Stimulated activated CD4-positive, alpha-beta T cell treated with anti-CD3 and anti-CD28 coated beads, Interleukin-2, amount 100 ng/mL, for 4 hours (primary cell): Measurements from ENCODE around the gene ILKAP.

Experiments
- DNase-seq: peaks from one replicate; pipeline ENCODE4 v3.0.0-alpha.2; 2020; ENCODE audit warnings: low read depth

The ILKAP gene, protein sequence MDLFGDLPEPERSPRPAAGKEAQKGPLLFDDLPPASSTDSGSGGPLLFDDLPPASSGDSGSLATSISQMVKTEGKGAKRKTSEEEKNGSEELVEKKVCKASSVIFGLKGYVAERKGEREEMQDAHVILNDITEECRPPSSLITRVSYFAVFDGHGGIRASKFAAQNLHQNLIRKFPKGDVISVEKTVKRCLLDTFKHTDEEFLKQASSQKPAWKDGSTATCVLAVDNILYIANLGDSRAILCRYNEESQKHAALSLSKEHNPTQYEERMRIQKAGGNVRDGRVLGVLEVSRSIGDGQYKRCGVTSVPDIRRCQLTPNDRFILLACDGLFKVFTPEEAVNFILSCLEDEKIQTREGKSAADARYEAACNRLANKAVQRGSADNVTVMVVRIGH

DNA sequence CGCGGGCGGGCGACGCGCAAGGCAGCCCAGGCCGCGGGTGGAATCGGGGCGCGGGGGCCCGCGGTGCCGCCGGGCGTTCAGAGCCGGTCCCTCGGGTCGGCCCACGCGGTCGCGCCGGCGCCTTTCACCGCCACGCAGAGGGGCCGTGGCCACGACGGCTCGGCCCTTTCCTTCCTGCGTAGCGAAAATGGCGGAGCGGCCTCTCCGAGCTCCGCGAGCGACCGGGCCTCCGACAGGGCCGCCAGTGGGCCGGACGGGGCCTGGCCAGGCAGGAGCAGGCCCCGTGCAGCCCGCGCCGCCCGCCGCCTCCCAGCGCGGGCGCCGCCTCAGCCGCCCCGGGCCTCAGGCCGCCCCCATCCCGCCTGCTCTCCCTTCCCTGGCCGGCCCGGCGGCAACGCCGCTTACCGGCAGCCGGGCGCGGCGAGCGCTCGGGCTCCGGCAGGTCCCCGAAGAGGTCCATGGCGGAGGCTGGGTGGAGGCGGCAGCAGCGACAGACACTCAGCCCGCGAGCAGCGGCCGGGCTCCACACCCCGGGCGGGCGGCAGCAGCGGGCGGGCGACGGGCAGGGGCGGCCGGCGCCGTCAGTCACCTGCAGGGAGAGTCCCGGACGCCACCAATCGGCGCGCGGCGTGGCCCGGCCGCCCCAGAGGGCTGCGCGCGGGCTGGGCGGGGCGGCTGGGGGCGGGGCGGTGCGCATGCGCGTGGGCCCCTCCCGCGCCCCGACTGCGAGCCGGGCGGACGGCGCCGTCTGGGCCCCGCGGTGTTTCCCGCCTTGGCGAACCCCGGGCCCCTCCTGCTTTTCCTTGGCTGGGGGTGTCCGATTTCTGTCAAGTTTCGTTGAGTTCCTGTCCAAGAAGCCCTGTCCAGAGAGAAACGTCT lies at the start of gene ILKAP:
Gene ILKAP, minus strand, starts transcription at position 602 of the 879 bp plus-strand sequence. Its CDS starts 142 bp downstream, at position 460.
- DNase-seq = peak; percentile 85

DNA sequence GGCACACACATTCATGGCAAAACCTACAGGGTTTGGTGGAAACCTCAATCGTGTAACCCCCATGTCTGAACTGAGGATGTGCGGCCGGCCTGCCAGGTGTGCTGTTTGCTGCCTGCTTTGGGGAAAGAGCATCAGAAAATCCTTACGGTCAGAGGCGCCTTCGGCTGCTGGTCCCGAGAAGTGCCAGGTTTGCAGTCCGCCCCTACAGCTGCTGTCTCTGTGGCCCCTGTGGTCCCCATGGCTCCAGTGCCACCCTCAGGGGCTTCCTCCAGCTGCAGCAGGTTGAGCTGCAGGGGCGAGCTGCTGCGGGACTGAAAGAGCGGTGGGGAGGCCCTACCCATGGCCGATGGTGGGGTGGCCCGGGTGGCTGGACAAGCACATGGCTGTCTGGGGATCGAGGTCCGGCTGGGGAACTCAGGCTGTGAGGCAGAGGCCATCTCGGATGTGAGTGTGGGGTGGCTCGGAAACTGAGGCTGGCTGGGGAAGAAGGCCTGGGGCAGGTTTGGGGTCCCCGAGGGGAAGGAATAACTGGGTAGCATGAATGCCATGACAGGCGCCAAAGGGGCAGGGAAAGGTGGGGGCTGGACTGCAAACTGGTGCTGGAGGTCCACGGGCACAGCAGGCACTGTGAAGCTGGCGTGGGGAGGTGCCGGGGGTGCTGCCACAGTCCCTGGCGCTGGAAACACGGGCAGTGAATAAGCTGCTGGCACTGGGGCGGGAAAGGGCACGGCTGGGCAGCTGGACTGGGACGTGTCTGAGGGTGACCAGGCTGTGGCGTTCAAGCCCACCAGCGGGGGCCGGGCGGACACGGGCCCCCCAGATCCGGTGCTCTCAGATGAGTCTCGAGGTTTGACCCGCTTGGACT lies 49.5 kb upstream of the ILKAP start:
- DNase-seq = no peak

DNA sequence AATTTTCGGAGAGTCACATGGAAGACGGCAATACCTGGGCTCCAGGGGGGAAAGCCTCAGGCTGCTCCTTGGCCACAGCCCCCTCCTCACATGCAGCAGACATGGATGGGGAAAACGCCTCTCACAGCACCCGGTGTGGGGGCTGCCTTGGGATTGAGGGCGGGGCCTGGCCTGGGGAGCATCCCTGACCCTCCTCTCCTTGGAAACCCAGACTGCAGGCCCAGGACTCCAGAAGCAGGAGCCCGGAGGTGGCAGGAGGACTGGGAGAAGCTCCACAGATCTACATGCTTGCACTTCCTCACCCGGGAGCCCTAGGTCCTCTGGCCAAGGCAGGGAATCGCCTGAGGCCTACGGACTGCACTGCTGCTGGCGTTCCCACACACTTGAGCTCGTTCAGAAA lies 48.5 kb upstream of the ILKAP start:
- no peak for DNase-seq

DNA sequence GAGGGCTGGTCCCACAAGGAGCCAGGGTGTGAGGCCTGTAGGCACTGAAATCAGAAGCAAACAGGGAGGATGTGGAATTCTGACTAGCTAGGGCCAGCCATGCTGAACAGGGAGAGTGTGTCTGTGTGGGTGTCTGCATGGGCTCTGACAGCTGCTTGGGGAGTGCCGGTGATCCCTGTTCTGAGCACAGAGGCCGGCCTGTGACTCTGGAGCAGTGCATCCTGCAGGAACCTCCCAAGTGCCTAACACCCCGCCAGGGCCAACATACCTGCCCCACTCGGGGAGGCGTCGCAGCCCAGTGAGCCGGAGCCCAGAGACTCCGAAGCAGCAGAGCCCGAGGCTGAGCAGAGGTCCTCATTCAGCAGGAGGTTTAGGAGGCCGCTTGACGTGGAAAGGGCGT lies 47.8 kb upstream of the ILKAP start:
- DNase-seq = no peak

DNA sequence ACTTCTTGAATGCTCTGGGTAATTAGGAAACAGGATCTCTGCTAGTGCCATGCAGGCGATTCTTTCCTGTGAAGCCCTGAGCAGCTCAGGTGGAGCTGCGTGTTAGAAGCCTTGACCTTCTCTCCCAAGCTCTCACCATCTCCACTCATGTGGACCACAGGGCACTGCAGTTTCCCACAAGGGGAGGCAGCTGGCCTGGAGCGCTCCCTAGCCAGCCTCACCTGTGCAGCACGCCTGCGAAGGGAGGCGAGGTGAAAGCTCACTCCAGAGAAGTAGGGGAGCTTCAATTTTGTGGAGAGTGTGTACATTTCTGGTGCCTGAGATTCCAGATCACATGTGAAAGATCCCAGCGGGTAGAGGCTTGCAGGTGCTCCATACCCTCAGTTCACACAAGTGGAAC lies 47.4 kb upstream of the ILKAP start:
- no peak for DNase-seq

DNA sequence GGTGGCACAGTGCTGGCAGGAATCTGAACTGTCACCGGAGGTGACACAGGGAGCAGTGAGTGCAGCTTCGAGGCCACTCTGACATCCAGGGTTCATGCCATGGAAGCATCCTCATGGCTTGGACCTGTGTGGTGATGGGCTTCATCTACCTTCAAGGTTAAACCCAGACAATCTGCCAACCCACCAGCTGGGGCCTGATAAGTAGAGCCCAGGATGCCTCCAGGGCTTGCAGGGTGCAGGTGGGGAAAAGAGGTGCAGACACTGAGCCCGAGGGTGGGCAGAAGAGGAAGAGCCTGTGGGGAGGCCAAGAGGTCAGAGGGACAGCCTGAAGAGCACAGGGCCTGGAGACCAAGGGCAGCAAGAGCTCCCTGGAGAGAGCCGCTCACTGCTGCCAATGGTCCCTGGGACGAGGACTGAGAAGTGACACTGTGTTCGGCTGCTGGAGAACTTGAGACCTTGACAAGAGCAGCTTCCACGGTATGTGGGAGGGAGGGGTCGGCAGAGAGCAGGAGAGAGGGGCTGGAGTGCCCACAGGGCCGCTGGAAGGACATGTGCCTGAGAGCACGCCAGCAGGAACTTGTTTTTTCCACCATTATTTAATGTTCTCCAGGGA lies 44.5 kb upstream of the ILKAP start:
- DNase-seq = no peak

DNA sequence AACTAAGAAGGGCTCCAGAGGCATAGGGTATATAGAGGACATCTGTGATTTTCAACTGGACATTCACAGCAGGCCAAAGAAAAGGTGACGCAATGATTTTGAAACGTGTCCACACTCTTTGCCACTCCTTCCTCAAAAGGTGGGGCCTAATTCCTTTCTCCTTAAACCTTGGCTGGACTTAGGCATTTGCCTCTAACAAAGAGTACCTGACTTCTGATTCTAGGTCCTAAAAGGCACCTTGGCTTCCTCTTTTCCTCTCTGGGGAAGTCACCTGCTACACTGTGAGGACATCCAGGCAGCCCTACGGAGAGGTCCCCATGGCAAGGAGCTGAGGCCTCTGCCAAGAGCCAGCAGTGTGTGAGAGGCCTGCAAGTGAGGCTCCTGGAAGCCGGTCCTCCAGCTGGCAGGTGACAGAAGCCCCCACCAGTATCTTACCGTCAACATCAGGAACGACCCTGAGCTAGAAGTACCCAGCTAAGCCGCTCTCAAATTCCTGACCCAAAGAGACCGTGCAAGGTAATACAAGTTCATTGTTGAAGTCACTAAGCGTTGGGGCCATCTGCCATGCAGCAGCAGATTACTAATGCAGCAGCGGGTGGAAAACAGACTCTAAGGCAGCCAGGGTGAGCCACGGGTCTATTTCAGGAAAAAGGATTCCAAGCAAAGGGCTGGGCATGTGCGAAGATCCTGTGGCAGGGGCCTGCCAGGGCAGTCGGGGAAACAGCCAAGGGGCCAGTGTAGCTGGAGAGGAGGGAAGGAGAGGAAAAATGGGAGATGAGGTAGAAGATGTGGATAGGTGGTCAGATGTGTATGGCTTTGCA lies 43.7 kb upstream of the ILKAP start:
- no peak for DNase-seq

DNA sequence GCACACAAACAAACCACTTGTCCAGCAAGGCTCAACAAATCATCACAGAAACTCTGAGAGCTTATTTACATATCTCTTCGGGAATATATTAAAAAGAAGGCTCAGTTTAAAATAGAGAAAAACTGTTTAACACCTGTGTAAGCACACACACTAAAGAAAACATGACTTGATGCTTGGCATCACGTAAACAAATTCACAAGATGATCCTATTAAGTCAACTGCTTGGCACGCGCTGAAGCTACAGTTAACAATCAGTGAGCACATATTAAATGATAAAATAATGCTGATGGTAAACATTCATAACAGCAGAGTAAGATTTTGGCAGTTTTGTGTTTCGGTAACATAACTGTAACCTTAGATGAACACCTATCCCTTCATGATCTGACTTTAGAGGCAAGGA lies 40.7 kb upstream of the ILKAP start:
- no peak for DNase-seq

DNA sequence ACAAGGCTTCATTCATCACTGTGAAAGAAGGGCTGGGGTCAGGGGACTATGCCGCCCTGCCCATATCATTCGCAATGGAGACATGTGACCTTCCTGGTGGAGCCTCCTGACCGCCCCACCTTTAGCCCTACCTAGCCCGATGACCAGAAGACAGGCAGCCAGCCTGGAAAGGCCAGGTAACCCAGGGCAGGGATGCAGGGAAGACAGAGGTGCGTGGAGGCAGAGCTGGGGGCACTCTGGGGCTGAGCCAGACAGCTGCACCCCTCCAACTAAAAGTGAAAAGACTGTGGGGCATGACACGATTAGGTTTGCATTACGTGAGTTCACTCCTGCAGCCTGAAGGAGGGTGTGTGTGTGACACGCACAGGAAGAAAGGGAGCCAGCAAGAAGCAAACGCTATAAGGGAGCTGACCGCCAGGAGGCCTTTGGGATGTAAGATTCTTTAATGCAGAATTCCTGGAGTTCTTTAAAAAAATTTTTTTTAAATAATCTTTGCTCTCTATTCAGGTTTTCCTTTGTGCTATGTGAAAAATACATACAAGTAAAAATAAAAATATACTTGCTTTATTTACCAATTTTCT lies 40.1 kb upstream of the ILKAP start:
- DNase-seq = no peak

DNA sequence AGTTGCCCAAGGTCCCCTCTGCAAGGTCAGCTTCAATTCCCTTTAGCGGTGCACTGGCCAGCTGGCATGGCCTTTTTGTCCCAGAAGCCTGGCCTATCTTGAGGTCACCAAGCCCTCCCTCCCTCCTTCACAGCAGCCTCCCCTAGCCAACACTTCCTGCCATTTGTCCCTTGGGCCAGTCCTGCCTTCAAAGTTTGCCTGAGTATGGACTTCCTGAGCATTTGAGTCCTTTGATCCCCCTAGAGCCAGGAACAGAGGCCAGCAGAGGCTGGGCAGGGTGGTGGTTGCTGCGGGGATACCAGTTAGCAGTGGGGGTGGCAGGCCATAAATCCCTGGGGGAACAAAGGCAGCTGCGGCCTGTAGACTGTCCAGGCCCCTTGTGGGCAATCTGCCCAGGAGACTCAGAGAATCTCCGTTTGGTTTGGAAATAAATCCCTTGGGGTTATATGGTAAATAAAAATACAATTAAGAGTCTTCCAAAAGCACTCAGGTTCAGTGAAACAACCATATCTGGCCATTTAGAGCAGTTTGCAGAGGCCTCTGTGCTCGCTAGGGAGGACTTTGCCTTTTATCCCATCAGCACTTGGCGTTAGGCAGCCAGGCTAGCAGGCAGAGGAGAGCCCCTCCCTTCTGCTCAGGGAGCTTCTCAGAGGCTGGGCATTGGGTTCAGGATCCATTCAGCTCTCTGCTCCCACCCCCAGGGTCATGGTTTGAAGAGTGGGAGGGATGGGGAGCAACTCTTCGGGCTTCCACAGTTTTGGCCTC lies 39.4 kb upstream of the ILKAP start:
- no peak for DNase-seq

DNA sequence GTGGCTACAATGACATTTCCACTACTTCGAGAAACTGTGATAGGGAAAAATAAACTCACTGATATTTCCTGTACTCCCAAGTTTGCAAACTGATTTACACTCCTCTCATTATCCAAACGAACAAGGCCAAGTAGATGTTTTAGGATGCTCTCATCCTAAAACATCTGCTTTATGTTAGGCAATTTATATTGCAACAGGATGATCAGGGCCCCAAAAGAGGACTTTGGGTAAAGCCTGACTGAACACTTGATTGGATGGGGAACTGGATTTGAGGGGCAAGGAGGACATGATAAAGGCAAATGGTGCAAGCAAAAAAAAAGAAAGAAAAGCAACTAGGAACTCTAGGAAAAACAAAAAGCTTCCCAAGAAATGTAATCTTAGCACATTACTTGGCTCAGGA lies 38.5 kb upstream of the ILKAP start:
- DNase-seq = no peak

DNA sequence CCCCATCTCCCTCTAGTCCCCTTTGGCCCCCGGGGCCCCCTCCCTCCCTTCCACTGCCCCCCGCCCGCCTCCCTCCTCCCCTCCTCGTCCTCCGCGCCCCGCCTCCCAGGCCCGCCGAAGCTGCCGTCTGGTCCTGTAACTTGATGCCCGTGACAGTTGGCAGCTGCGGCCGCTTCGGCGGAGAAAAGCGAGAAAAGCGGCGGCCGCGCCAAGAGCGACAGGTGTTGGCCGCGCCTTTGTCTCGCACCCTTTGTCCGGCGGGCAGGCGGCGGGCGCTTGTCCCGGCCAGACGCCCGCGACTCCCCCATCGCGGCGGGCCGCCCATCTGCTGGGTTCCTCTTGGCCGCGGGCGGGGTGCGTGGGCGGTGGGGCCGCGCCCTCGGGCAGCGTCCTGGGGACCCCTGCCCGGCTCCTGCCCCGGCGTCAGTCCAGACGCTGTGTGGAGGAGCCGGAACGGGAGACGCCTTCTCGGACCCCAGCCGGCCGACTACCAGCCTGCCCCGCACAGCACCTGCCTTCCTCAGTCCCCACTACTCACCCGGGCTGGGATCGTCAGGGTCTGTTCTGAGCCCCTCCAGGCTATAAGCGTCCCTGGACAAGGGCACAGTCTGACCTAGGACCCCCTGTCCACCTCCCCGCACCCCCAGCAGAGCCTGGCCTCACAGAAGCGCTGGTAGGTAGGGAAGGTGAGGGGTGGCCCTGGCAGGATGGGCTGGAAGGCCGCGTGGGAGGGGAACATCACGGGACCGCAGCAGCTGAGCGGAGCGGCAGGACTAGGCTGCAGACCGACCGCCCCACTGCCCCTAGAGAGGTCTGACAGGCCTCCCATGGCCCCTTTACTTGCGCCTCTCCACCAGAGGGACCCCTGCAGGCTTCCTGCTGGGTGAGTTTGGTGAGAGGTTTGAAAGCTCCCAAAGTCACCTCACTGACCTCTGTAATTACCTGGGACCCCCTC lies 37.5 kb upstream of the ILKAP start:
- no peak for DNase-seq

DNA sequence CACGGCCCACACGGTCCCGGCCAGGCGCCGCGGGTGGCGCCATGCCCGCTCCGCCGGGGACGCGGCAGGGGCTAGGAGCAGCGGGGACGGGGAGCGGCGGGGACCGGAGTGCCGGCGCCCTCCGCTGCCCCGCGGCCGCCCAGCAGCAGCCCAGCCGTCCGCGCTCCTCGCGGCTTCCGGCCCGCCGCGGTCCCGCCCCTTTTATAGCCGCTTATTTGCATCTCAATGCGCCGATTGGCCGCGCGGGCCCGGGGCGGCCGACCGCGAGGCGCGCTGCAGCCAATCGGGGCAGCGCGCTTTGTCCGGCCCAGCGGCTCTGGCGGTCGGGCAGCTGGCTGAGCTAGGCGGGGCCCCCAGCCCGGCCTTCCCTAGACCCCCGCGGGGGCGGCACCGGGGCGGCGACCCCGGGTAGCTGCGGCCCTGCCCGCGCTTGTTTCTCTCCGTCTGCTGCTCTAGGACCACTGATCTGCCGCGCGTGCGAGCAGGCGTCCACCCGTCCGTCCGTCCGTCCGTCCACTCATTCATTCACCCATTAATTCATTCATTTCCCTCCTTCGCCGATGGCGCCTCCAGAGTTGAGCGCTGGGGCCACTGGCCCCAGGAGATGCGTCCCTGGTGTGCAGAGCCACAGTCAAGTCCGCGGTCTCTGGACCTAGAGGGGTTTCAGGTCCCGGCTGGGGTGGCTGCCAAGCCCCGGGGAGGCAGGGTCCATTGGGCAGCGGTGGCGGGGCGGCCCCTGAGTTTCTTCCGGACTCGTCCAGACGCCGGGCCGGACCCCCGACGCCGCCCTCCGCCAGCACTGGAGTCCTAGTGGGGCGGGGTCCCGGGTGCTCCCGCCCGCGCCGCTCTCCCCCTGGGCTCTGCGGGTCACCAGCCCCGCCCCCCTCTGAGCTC lies 36.6 kb upstream of the ILKAP start, which contains the start of gene HES6:
Gene HES6, minus strand, starts transcription at position 176 of the 894 bp plus-strand sequence. Its CDS starts 133 bp downstream, at position 43.
- peak; percentile 50 for DNase-seq

DNA sequence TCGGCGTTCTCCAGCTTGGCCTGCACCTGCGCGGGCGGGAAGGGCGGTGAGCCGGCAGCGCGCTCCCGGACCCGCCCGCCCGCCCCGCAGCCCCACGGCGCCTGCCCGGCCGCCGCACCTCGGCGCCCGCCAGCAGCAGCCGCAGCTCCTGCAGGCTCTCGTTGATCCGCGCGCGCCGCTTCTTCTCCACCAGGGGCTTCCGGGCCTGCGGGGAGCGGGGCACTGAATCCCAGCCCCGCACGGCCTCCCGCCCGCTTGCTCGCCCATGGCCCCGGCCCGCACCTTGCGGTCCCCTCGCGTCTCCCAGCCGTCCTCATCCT lies 36.0 kb upstream of the ILKAP start:
- DNase-seq = no peak

DNA sequence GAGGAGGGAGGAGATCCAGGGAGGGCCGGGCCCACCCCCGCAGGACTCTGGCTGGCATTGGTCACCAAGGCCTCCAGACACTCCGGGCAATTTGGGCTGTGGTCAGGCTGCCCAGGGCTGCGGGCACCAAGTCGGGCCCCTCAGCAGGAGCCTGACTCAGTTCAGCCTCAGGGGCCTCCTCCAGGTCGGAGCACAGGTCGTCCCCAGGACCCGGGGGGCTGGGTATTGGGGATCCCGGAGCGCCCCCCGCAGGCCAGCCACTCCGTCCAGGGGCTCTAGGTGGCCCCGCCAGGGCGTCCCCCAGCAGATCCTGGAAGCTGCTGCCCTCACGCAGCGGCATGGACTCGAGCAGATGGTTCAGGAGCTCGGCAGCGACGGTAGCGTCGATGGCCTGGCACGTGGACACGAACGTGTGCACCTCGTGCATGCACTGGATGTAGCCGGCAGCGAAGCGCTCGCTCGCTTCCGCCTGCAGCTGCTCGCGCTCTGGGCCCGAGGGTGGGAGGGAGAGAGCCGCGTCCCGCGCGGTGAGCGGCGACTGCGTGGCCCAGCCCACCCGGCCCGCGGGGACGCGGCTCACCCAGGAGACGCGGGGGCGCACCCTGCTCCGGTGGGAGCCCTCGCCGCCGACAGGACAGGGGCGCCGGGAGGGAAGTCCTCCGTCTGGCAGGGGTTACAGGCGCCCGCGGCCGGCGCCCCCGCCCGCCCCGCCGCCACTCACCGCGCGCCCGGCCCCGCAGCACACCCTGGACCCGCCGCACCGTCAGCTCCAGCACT lies 35.5 kb upstream of the ILKAP start:
- no peak for DNase-seq

DNA sequence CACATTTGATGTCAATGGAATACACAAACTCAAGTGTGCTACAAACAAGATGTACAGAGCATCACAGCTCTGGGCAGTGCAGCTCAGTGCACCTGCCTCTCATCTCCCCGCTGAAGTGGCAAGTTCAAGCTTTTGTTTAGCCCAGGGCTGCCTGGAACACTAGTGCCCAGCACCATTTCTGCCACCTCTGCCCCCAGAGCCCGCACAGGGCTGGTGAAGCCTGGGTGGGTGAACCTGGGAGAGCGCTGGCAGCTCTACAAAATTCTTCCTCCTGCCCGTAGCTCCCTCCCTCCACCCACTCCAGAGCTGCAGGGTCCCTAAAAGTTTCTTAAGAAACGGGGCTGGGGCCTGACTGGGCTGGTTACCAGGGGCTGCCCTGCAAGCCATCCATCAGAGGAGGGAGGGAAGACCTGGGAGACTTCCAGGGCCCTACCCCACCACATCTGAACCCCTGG lies 34.8 kb upstream of the ILKAP start:
- DNase-seq = no peak
